MCF 10A (cell line): Measurements from ENCODE around the gene CEP89. TPM values are rescaled to one million over a fixed set of nuclear protein-coding genes. Genes with fewer than 3 reads are reported as not detected.

Source experiments
- BruUV-seq: library from RNA; stranded (reverse); fragments of 400-500 nt; replicated peaks from 2 replicates; lab custom pipeline; 2021; lab: Mats Ljungman, UMichigan
- CTCF ChIA-PET: fragments of 300-600 bp; sonication (Branson Sonifier 250); formaldehyde crosslinking; extraction: SDS; loops from one replicate; lab custom pipeline; 2021; ENCODE audit warnings: antibody characterized with exemption, inconsistent platforms; lab: Yijun Ruan, JAX
- POLR2A ChIA-PET: fragments of 300-600, 350-650 bp; sonication (Branson Sonifier 250); formaldehyde crosslinking; extraction: SDS; loops from one replicate; lab custom pipeline; 2020; ENCODE audit warnings: antibody characterized with exemption, inconsistent platforms; lab: Yijun Ruan, JAX
- DNase-seq: peaks from one replicate; pipeline ENCODE4 v3.0.0-alpha.2; 2018; ENCODE audit not compliant: unreplicated experiment
- H3K27ac Mint-ChIP-seq: one replicate; pipeline ENCODE4 v1.8.0; 2022; ENCODE audit warnings: mild to moderate bottlenecking, low read depth, mixed read lengths; ENCODE audit not compliant: unreplicated experiment
- H3K27me3 Mint-ChIP-seq: one replicate; pipeline ENCODE4 v1.8.0; 2022; ENCODE audit warnings: mixed read lengths; ENCODE audit not compliant: insufficient read depth, unreplicated experiment
- H3K36me3 Mint-ChIP-seq: one replicate; pipeline ENCODE4 v1.8.0; 2022; ENCODE audit warnings: mild to moderate bottlenecking, moderate library complexity, mixed read lengths; ENCODE audit not compliant: insufficient read depth, unreplicated experiment
- H3K4me1 Mint-ChIP-seq: one replicate; pipeline ENCODE4 v1.8.0; 2022; ENCODE audit warnings: mixed read lengths; ENCODE audit not compliant: insufficient read depth, unreplicated experiment
- H3K4me3 Mint-ChIP-seq: one replicate; pipeline ENCODE4 v1.8.0; 2022; ENCODE audit warnings: mild to moderate bottlenecking, moderate library complexity, mixed read lengths; ENCODE audit not compliant: unreplicated experiment
- H3K9me3 Mint-ChIP-seq: one replicate; pipeline ENCODE4 v1.8.0; 2022; ENCODE audit warnings: mixed read lengths; ENCODE audit not compliant: unreplicated experiment
- CTCF ChIP-seq: fragments of 200-600 bp; IDR thresholded peaks from one replicate; pipeline ENCODE4 v1.8.0; 2022; ENCODE audit warnings: antibody characterized with exemption, mild to moderate bottlenecking; ENCODE audit not compliant: unreplicated experiment
- intact Hi-C: fragments of 100-400 bp; cut with micrococcal nuclease; formaldehyde crosslinking; loops from 2 replicates; pipeline ENCODE4 v1.14.1; 2022
- total RNA-seq: library from RNA; stranded (reverse); gene quantifications from 2 replicates; pipeline ENCODE4 v1.2.3, GENCODE V29; 2022

The CEP89 gene
- total RNA-seq, 1 experiment from 2014 or later, result 24.7 TPM

- TF ChIP-seq CTCF, result no peak
- ChIA-PET POLR2A (no interaction called here), CTCF (no interaction called here)
- DNase-seq, result no peak
- Mint-ChIP-seq H3K4me1 (no peaks in the 10 kb centered on the region), H3K36me3 (no peaks in the 10 kb centered on the region), H3K4me3 (no peak overlapping the region), H3K27ac (no peak overlapping the region), H3K9me3 (no peaks in the 10 kb centered on the region), H3K27me3 (no peaks in the 10 kb centered on the region)
- intact Hi-C loops, result no loop called here
- no TSS peak for BruUV-seq
These were observed 110.2 kb downstream of the CEP89 start for GRCh38 chr19:32861596-32861995.

- H3K4me3 Mint-ChIP-seq, result no peak overlapping the region
- ChIA-PET POLR2A (no interaction called here), CTCF (no interaction called here)
- no peaks in the 10 kb centered on the region for H3K9me3 Mint-ChIP-seq
- no peaks in the 10 kb centered on the region for H3K36me3 Mint-ChIP-seq
- no TSS peak for BruUV-seq
- DNase-seq, result no peak
- intact Hi-C loops, result no loop called here
- H3K27ac Mint-ChIP-seq, result no peak overlapping the region
- H3K27me3 Mint-ChIP-seq, result no peaks in the 10 kb centered on the region
- TF ChIP-seq CTCF, result no peak
- H3K4me1 Mint-ChIP-seq, result no peaks in the 10 kb centered on the region
These were observed 112.2 kb downstream of the CEP89 start for GRCh38 chr19:32859591-32859990.

- Mint-ChIP-seq H3K9me3 (no peaks in the 10 kb centered on the region), H3K36me3 (no peaks in the 10 kb centered on the region), H3K4me1 (no peaks in the 10 kb centered on the region), H3K27ac (no peak overlapping the region), H3K4me3 (no peak overlapping the region), H3K27me3 (no peaks in the 10 kb centered on the region)
- no peak for TF ChIP-seq CTCF
- intact Hi-C loops, result no loop called here
- BruUV-seq, result no TSS peak
- ChIA-PET CTCF (interaction anchor here (0.5 to 0.9 kb wide), 2 partner anchors 14 to 194 kb away, joined by 3 to 4 read pairs; no protein-coding TSS in a partner anchor), POLR2A (no interaction called here)
- DNase-seq, result no peak
These were observed 113.2 kb downstream of the CEP89 start for GRCh38 chr19:32858559-32858958.

- no peak for DNase-seq
- ChIA-PET POLR2A (no interaction called here), CTCF (interaction anchor here (0.9 kb wide), 1 partner anchor 15 kb away, joined by 3 read pairs; no protein-coding TSS in a partner anchor)
- Mint-ChIP-seq H3K27ac (no peak overlapping the region), H3K4me3 (no peak overlapping the region), H3K4me1 (no peaks in the 10 kb centered on the region), H3K27me3 (no peaks in the 10 kb centered on the region), H3K36me3 (no peaks in the 10 kb centered on the region), H3K9me3 (no peaks in the 10 kb centered on the region)
- no peak for TF ChIP-seq CTCF
- intact Hi-C loops, result no loop called here
- no TSS peak for BruUV-seq
These were observed 113.6 kb downstream of the CEP89 start for GRCh38 chr19:32858155-32858554.
